Adipose tissue (tissue), 3 donors: ENCODE results near the gene SF1. TPM values are rescaled to one million over a fixed set of nuclear protein-coding genes. Genes with fewer than 3 reads are reported as not detected.

ENCODE experiments used
- H3K27ac ChIP-seq: one replicate; pipeline ENCODE4 v1.5.1; 2013; ENCODE audit warnings: low read depth, low read length
- WGBS, 3 donors: extraction: QIAGEN DNeasy Blood & Tissue Kit; methylation state at CpG; one replicate each; pipeline ENCODE4 v1.1.7; 2013; 5-methylcytosine and 5-hydroxymethylcytosine counted together
- polyA plus RNA-seq, 3 donors: library from polyadenylated mRNA; stranded (reverse); fragments of 200-250 nt; gene quantifications; one replicate each; pipeline ENCODE4 v1.2.3, GENCODE V29; 2013
- donor health status: healthy with polysubstance abuse.
- donor health status: Bipolar disorder and iron deficiency.
- donor health status: healthy.

SF1 gene
- polyA plus RNA-seq, 3 donors = 51.6 to 156 (median 124) TPM

DNA sequence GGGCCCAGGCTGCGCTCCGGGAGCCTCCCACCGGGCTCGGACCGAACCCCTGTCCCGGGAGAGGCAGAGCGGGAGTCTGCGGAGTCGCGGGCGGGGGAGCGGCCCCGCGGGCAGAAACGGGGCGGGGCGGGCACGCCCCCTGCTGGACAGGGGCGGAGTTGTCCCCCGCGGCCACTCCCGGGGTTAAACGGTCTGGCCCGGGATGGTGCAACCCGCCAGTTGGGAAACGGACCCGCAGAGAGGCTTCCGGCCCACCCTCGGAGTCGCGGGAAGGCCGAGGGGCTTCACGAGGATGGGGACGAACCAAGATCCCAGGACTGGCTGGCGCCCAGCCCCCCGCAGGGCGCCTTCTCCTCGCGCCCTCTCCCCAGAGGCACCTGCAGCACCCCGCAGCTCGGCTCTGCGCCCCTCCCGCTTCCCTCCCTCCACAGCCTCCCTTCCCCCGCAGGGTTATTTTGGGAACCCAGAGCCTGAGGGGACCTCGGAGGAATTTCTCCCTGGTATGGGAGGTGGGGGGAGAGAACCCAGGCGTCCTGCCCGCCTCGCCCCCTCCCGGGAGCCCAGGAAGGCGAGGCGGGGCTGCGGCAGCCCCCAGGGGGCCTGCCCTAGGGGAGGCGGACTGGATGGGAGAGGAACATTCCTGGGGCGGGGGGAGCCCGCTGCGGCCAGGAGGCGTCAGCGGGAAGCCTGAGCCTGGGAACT is 35.3 kb downstream of the SF1 start:
- 0 to 1% (median 1%) methylated on average over 53 to 58 of the region's 58 CpGs for WGBS, 3 donors
- H3K27ac ChIP-seq = peak overlapping the region; percentile 14

DNA sequence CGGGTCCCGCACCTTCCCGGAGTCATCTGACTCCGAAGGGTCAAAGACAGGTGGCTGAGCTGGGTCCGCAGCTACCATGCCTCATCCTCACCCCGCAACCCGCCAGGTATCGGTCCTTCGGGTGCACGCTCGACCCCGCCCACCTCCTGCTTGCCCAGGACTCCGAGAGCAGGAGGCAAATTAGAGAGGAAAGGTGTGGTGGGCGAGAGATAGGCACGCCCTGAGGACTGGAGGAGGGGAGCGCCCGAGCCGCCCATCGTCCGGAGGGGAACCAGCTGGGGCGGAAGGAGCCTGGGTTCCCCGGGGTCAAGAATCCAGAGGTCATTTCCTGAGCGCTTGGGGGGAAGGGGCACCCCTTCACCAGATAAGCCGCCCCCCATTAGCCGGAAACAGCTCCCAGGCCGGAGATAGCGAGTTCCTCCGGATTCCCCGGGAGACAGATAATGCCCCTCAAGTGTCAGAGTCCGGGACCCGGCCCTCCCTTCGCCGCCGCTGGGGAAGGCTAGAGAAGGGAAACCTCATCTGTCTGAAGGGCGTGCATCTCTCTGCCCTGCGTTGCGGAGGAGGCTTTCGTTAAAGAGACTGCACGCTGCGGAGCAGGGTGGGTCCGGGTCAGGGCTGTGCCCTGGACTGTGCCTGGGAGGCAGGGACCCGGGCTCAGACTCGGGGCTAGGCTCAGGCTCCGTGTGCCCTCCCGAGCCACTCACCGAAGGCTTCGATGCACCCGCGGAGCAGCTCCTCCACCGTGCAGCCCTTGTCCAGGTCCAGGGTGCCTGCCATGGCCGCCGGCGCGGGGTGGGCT is 36.1 kb downstream of the SF1 start:
- 6 to 10% (median 7%) methylated on average over 54 of the region's 54 CpGs for WGBS, 3 donors
- H3K27ac ChIP-seq = no peak overlapping the region

DNA sequence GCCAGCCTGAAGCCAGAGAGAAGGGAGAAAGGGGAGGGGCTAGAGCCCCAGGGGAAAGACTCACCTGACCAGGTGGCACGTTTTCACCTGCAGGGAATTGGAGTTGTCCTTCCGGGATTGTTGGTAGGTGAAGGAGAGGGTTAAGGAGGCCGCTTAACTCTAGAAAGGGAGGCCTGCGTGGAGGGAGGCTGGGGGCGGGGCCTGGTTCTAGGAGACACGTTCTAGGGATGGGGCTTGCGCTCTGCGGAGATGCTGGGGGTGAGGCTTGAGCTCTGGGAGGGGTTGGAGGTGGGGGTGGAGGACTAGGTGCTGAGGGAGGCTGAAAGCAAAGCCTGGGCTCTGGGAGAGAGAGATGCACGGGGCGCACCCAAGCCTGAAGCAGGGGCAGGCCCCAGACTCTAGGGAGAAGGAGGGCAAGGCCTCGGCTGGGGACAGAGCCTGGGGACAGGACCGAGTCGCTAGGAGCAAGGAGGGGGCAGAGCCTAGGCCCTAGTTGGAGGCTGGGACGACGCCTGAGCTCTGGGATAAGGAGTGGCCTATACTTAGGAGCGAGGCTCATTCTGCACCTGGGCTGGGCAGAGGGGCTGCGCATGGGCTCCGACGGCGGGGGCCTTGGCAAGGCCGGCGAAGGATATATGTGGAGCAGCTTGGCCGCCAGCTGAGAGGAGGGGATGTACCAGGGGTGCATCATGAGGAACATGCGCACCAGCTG is 36.8 kb downstream of the SF1 start:
- WGBS, 3 donors = 40 to 71% (median 61%) methylated on average over 24 of the region's 24 CpGs
- no peak overlapping the region for H3K27ac ChIP-seq

DNA sequence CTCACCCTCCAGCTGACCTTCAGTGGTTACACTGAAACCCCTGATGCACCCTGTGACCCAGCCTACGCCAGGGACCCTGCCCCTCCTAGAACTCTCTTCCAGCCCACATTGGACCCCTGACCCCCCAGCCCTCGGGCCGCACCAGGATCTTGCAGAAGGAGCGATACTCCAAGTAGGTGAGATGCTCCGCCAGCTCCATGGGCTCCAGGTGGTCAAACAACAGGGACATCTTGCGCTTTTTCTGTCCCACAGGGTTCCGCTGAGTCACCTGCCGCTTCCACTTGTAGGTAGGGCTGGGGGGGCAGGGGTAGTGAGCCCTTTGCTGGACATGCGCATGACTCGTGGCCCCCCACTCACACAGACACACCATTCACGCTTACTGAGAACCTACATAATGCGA is 38.5 kb downstream of the SF1 start:
- H3K27ac ChIP-seq = no peak overlapping the region
- WGBS, 3 donors = 82 to 96% (median 92%) methylated on average over 12 of the region's 12 CpGs

DNA sequence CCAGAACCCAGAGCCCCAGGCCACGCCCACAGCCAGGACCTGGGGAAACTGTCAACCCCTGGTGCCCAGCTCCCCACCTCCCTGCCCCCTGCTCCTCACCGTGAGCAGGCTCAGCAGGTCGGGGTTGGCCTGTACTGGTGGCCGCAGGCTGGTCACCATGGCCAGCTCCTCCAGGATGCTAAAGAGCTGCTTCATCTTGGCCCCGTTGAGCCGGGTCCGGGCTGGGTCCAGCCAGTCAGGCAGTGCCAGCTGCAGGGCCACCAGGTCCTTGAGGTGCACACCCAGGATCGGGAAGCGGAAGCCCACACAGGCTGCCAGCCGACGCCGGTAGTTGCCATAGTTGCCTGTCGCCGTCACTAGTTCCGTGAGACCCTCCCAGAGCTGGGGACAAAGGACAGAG is 41.7 kb downstream of the SF1 start:
- 89 to 94% (median 93%) methylated on average over 15 of the region's 15 CpGs for WGBS, 3 donors
- no peak overlapping the region for H3K27ac ChIP-seq

DNA sequence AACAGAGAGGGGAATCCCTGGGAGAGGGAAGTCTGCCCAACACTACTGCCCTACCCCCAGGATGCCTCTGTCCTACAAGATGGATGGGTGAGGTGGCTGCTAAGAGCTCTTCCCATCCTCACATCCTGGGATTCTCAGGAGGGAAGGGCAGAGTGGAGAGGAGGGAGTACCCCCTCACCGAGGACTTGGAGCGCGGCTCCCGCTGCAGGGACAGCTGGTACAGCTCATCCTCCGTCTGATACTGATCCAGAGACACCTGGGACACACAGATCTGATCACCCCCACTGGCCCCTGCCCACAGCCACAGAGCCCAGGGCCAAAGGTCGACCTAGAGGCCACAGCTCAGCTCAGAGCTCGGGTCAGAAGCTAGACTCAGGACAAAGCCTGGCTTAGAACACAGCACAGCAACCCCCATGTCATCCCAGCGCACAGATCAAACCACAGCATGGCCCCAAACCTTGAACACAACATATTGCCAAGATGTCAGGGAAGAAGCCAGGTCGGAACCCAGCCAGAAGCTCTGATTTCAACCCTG is 42.5 kb downstream of the SF1 start:
- H3K27ac ChIP-seq = no peak overlapping the region
- 82 to 93% (median 90%) methylated on average over 9 of the region's 9 CpGs for WGBS, 3 donors

DNA sequence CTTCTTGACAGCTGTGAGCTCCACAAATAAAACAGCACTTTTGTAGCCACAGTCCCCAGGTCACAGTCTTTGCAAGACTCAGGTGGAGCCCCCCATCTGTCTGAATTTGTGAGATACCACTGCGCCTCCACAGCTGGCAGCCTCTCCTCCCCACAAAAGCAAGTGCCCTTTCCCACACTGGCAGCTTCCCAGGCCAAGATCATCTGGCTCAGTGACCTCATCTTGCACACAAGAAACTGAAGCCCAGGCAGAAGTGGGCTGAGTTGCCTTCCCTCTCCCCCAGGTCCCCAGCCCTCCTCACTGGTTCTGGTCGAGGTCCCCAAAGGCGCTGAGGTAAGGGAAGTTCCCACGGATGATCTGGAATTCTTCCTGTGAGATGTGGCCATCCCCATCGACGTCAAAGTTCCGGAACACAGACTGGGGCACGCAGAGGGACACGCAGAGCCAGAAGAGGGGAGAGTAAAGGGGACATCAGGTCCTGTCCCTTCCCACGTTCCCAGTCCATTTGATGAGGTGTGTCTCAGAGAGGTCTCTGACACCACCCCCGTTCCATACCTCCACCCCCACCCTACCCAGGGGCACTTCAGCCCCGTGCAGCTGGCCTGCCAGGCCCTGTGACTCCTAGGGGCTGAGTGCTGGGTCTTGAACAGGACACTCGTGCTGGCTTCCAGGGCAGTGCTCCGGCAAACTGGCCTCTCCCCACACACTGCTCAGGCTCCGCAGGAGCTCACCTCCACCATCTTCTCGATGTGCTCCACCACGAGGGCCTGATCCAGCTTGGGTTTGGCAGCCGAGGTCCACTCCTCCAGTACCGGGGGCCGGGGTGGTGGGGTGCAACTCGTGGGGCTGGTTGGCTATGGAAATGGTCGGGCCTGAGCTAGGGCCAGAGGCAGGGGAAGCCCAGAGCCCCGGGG is 43.3 kb downstream of the SF1 start:
- 73 to 86% (median 80%) methylated on average over 23 of the region's 23 CpGs for WGBS, 3 donors
- no peak overlapping the region for H3K27ac ChIP-seq

DNA sequence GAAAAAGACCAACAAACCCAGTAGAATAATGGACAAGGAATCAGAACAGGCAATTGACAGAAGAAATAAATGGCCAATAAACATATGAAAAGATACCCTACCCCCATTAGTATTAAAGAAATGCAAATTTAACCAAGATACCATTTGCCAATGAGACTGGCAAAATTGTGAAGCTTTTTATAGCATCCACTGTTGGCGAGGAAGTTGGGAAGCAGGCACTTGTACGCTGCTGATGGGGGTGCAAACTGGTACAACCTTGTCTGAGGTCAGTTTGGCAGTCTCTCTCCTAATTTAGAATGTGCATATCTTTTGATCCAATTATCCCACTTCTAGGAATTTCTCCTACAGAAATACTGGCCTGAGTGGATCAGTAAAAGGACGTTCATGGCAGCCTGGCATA is 46.7 kb downstream of the SF1 start:
- no peak overlapping the region for H3K27ac ChIP-seq
- 87 to 94% (median 89%) methylated on average over 3 of the region's 3 CpGs for WGBS, 3 donors

DNA sequence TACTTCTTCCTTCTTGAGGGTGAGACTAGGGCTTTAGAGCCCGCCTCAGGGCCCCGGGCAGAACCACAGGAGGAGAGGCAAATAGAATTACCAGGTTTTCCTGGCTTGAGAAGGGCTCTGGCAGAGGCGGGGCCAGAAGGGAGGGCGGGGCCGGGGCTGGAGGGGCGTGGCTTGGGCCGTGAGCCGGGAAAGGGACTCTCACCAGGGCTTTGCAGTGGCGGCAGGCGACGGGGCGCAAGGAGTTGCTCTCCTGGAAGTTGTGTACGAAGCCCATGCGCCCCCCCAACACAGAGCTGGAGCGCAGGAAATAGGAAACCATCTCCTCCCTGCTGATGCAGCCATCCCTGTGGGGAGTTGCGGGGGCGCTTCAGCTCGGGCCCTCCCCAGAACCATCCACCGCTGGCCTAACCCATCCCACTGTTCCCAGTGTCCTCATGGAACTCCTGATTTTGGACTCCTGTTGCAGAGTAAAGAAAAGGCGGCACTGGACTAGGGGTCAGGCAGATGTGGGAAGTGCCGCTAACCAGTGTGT is 48.4 kb downstream of the SF1 start:
- WGBS, 3 donors = 28 to 46% (median 46%) methylated on average over 21 of the region's 21 CpGs
- no peak overlapping the region for H3K27ac ChIP-seq

DNA sequence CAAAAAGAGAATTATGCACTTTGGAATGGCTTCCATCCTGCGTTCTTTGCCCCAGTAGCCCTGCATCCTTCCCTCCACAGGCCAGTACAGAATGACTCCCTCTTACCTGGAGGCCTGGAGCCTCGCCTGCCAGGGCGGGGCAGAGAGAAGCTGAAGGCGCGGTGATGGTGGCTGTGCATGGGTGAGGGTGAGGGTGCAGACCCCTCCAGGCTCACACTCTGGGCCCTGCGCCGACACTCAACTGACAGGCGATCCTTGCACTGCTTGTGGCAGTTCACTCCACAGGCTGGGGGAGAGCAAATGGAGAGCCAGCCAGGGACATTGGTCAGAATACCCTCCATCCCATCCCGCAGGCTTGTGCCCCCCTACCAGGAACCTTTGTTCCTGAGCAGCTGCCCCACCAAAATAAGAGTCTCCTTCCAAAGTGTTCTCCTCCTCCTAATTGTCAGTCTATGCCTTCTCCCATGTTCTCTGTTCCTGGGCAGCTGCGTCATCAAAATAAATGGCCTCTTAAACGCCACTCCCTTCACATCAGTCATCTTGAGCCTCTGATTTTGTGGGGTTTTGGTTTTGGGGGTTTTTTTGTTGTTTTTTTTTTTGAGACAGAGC is 49.5 kb downstream of the SF1 start:
- 88 to 97% (median 94%) methylated on average over 11 of the region's 11 CpGs for WGBS, 3 donors
- no peak overlapping the region for H3K27ac ChIP-seq

DNA sequence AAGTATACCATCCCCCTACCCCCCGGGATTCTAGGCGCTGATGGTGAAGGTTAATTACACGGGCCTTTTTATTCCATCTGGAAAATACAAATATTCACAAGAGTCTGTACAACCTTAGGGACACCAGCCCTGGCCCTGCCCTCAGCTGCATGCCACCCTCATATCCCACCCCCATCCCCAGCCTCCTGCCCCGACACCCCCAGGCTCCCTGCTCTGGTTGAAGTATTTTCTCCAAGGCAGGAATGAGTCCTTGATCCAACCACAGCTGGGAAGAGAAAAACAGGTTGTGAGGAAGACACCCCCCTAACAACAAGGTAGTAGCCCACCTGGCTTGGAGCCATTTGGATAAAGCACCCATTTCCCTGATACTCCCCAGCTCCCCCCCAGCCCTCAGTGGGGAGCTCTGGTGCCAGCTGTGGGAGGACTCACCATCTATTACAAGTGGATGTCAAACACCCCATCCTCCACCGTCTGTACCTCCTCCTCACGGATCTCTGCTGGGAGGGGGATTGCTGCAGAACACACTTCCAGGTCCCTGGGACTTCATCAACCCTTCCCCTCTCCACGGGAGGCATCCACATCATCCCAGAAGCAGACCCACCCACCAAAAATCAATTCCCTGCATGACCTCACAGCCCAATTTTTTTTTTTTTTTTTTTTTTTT is 51.3 kb downstream of the SF1 start:
- WGBS, 3 donors = 42 to 78% (median 76%) methylated on average over 7 of the region's 7 CpGs
- no peak overlapping the region for H3K27ac ChIP-seq

DNA sequence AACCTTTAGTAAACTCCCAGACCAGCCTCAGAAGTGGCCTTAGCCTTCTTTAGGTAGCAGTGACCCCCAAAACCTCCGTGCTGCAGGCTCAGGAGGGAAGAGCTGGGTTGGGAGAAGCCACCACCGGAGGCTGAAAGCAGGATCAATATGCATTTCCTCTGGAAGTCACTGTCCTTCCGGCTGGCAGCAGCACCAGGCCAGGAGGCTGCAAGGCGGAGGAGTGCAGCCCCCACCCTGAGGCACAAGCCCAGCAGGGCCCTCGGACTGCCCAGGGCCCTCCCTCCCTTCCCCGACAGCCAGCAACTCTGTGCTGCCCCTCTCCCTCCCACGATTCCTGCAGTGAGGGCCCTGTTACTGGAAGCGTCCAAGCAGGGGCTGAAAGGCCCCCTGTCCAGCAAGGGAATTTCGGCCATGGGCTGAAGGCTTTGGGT is 52.1 kb downstream of the SF1 start:
- H3K27ac ChIP-seq = no peak overlapping the region
- 31 to 49% (median 44%) methylated on average over 8 to 9 of the region's 9 CpGs for WGBS, 3 donors

DNA sequence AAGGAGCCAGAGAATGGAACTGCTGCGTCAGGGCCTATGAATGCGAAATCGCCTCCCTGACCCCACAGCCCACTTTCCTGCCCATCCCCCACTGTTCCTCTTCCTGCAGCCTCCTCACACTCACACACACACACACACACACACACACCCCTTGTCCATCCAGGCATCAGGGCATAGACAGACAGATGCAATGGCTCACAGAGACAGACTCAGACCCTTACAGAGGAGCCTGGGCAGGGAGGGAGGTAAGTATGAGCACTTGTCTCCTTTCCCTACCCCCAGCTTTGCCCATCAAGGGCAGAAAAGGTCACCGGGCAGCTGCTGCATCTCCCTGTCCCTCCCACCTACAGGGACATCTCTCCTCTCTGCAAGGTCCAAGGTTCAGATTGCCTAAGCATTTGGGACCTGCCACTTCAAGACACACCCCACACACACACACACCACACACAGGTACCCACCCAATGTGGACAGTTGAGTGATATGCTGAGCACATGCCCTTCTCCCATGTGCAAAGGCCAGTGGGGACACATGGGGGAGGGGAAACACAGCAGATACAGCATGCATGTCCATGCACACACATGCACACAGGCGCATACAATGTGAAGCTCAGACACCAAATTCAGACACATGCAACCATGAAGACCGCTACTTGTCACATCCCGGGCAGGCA is 53.3 kb downstream of the SF1 start:
- WGBS, 3 donors = 60 to 66% (median 65%) methylated on average over 7 of the region's 7 CpGs

DNA sequence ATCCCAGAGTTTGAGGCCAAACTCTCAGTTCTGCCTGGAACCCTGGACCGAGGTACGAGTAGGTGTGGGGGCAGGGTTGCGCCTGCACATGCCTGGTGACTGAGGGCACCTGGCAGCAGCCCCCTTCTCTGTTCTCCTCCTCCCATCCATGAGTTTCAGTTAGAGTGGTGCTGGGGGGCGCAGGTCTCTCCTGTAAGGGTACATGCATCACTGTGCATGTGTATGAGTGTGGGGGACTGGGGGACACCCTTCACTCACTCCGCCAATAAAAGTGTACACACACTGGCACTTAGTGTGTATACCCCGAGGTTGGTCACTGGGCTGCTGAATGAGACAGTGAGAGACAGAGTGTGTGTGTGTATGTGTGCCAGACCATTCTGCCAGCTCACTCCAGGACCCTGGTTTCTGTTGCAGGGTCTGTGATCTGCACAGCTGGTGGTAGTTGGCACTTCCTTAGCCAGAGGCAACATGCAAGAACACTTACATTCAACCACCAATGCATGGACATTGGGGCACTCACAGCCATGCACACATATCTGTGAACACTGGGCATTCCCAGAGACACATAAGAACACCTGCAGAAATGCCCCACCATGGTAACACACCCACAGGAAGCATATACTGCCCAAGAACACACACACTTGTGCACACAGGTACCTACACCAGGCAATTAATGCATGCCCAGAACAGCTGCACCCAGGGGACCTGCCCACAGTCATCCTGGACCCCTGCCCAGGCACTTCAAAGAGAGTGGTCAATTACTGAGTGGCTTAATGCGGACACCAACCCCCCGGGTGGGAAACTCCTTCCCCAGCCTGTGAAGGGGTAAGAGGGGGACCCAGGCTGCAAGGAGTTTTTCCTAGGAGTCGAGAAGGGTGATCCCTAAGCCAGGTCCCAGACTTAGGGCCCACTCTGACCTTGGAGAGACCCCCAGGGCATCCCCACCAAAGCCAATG is 54.2 kb downstream of the SF1 start:
- H3K27ac ChIP-seq = no peak overlapping the region
- 62 to 65% (median 63%) methylated on average over 8 to 9 of the region's 9 CpGs for WGBS, 3 donors

More for the DNA sequence above, 53.3 kb downstream of the SF1 start:
- no peak overlapping the region for H3K27ac ChIP-seq

DNA sequence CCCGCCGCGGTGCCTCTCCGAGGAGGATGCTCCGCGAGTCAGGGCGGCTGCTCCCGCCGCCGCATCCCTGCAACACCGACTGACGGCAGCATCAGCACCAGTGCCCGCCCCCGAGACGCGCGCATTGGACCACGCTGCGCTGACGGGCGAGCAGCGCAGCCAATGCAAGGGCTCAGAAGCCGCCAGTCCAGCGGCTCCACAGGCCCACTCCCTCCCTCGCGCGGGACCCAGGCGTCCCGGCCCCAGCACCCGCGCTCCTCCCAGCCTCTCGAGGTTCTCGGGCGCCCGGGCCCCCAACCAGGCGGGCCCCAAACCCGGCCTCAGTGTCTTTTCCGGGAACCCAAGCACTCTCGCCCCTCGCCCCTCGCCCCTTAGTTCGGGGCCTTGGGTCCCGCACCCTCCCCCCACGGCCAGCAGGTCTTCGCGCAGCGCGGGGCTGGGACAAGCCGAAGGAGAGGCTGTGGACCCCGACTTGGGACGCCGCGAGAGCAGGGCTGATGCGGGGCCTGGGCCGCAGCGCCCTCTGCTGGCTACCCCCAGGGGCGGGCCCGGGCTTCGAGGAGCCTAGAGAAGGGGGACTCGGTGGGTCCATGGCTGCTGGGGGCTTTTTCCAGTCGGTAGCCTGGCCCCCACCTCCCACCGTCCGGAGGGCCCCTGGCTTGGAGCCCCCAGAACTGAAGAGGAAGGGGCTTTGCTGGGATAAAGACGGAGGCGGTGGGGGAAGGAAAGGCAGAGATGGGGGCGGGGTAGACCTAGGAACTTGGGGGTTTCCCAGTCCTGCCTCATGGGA is 55.0 kb downstream of the SF1 start, which contains the start of gene NRXN2:
TSS of gene NRXN2 (minus strand) at position 81 of the 790 bp plus-strand sequence. CDS start 9,498 bp downstream, outside the sequence.
- H3K27ac ChIP-seq = no peak within 1 kb of the TSS
- 2% methylated on average over 56 to 66 of the region's 66 CpGs for WGBS, 3 donors
